ENCODE measurements around the gene CATSPERZ. TPM values are rescaled to one million over a fixed set of nuclear protein-coding genes. Genes with fewer than 3 reads are reported as not detected.

CATSPERZ gene
- total and polyA plus RNA-seq, 2 donors (not counting 3 experiments of a cell fraction or from before 2014, with no cell fraction given) = 0.11 TPM; not detected in 1

- Histone ChIP-seq H3K9me1 (replicated peaks; ENCODE audit: control insufficient read depth, extremely low read depth, insufficient read depth, low read length) (no peaks in the 10 kb centered on the region), H3K4me3 (replicated peaks in 1 of 3; ENCODE audit: insufficient read depth in 1 of 3, low read depth in 1 of 3, low read length in 3 of 3) (no peak overlapping the region), H3K4me1 (ENCODE audit: control insufficient read depth, extremely low read depth, insufficient read depth, low read length) (peaks cover 15% of the 10 kb centered on the region), H3K79me2 (ENCODE audit: control insufficient read depth, insufficient read depth, low read length) (no peaks in the 10 kb centered on the region), H3K9ac (replicated peaks; ENCODE audit: extremely low read depth, insufficient read depth, low read length) (no peak overlapping the region), H3K9me3 (replicated peaks; ENCODE audit: control insufficient read depth, insufficient read depth, low read length) (no peaks in the 10 kb centered on the region), H3K4me2 (ENCODE audit: insufficient read depth, low read length) (no peak overlapping the region), H3K27me3 (ENCODE audit: control insufficient read depth in 2 of 2, insufficient read depth in 2 of 2, low read length in 2 of 2) (peaks cover 61 to 91% of the 10 kb centered on the region in 2 experiments), H2AFZ (ENCODE audit: low read depth, low read length) (no peak overlapping the region), H3K36me3 (ENCODE audit: control insufficient read depth in 2 of 2, extremely low read depth in 1 of 2, insufficient read depth in 2 of 2, low read length in 2 of 2) (no peaks in the 10 kb centered on the region), H3K27ac (ENCODE audit: insufficient read depth, low read depth, low read length) (no peak overlapping the region), H4K20me1 (replicated peaks; ENCODE audit: control insufficient read depth, extremely low read depth, insufficient read depth, low read length) (no peaks in the 10 kb centered on the region)
- FAIRE-seq (no peak), DNase-seq (ENCODE audit: low read depth, low spot score) (no peak)
- BruUV-seq (replicated peaks) = no TSS peak
- intact Hi-C loops (cut with micrococcal nuclease) = no loop called here
- ChIA-PET CTCF (interaction anchor here (0.7 kb wide), 1 partner anchor 9 kb away, joined by 4 read pairs; the partner anchor contains the start of gene ESRRA), POLR2A (no interaction called here)
- dilution Hi-C loops (cut with MboI; ENCODE audit: extremely low pct_ligation_motif_present, low sequenced_read_pairs) = no loop called here
- TF ChIP-seq MAX (IDR thresholded peaks at IDR 0.05; ENCODE audit: insufficient read depth, insufficient read length) = no peak
- no peak for TF ChIP-seq JUN (IDR thresholded peaks at IDR 0.05; ENCODE audit: borderline replicate concordance, insufficient read depth, insufficient read length, low read depth)
- TF ChIP-seq POLR2A (IDR thresholded peaks at IDR 0.05; ENCODE audit: low read depth, low read length) = no peak
- no peak for TF ChIP-seq POLR2AphosphoS5 (IDR thresholded peaks at IDR 0.05; ENCODE audit: insufficient read depth, low read depth, low read length)
- TF ChIP-seq MYC (IDR thresholded peaks at IDR 0.05; ENCODE audit: low read depth, low read length) = no peak
- no peak for TF ChIP-seq FOS (IDR thresholded peaks at IDR 0.05; ENCODE audit: borderline replicate concordance, insufficient read depth, low read length)
- no peak for TF ChIP-seq CTCF (IDR thresholded peaks at IDR 0.05; ENCODE audit: extremely low read depth in 1 of 2, insufficient read depth in 1 of 2, low read depth in 1 of 2, low read length in 2 of 2)
- no peak for TF ChIP-seq GATA2 (IDR thresholded peaks at IDR 0.05; ENCODE audit: insufficient read depth, insufficient read length, low read depth, low read length)
- TF ChIP-seq EZH2 (IDR thresholded peaks at IDR 0.05; ENCODE audit: borderline replicate concordance, low read depth, low read length, severe bottlenecking) = no peak
Measured at GRCh38 chr11:64295760-64296159, 4.4 kb upstream of the CATSPERZ start.

All from endothelial cell of umbilical vein (primary cell).